WTC11 (cell line): ENCODE measurements around the gene TIPRL. TPM values are rescaled to one million over a fixed set of nuclear protein-coding genes. Genes with fewer than 3 reads are reported as not detected.

ENCODE experiments used
- ATAC-seq: fragments of 200-7000 bp; cut with Tn5 transposase; 2 replicates; pipeline ENCODE4 v1.10.0; 2021; ENCODE audit warnings: mild to moderate bottlenecking, moderate library complexity
- CTCF ChIA-PET: fragments of 300-600 bp; sonication (Branson Sonifier 250); formaldehyde crosslinking; loops from one replicate; lab custom pipeline; 2021; ENCODE audit warnings: antibody characterized with exemption; lab: Charles Lee
- POLR2A ChIA-PET: fragments of 350-600 bp; sonication (Branson Sonifier 250); formaldehyde crosslinking; loops from one replicate; lab custom pipeline; 2021; ENCODE audit warnings: antibody characterized with exemption; lab: Charles Lee
- DNase-seq: peaks from one replicate; pipeline ENCODE4 v3.0.0; 2021; ENCODE audit warnings: low spot score
- H3K27ac Mint-ChIP-seq: 2 replicates; pipeline ENCODE4 v1.8.0; 2021; ENCODE audit warnings: mixed read lengths
- H3K27me3 Mint-ChIP-seq: 2 replicates; pipeline ENCODE4 v1.8.0; 2021; ENCODE audit warnings: low read depth, mild to moderate bottlenecking, moderate library complexity, mixed read lengths
- H3K36me3 Mint-ChIP-seq: 2 replicates; pipeline ENCODE4 v1.8.0; 2021; ENCODE audit warnings: mixed read lengths
- H3K4me1 Mint-ChIP-seq: 2 replicates; pipeline ENCODE4 v1.8.0; 2022; ENCODE audit warnings: mixed read lengths
- H3K4me3 Mint-ChIP-seq: 2 replicates; pipeline ENCODE4 v1.8.0; 2021; ENCODE audit warnings: mild to moderate bottlenecking, moderate library complexity, mixed read lengths
- H3K9me3 Mint-ChIP-seq: 2 replicates; pipeline ENCODE4 v1.8.0; 2021; ENCODE audit warnings: mixed read lengths
- E2F5 ChIP-seq: sonication (generic); formaldehyde crosslinking; IDR thresholded peaks from 2 replicates; pipeline ENCODE4 v1.8.1; 2022; ENCODE audit warnings: mild to moderate bottlenecking, moderate library complexity, missing genetic modification reagents
- FOXP4 ChIP-seq: sonication (generic); formaldehyde crosslinking; IDR thresholded peaks from 2 replicates; pipeline ENCODE4 v1.8.0; 2022; ENCODE audit warnings: mild to moderate bottlenecking, missing genetic modification reagents
- HMGA2 ChIP-seq: fragments of 250-450 bp; sonication (Bioruptor Pico); IDR thresholded peaks from 2 replicates; pipeline ENCODE4 v1.4.0; 2021; ENCODE audit warnings: mild to moderate bottlenecking, moderate library complexity
- HMGXB4 ChIP-seq: sonication (generic); formaldehyde crosslinking; IDR thresholded peaks from 2 replicates; pipeline ENCODE4 v1.8.1; 2023; ENCODE audit warnings: mild to moderate bottlenecking, moderate library complexity, missing genetic modification reagents
- JAZF1 ChIP-seq: fragments of 250-450 bp; sonication (Bioruptor Pico); IDR thresholded peaks from 2 replicates; pipeline ENCODE4 v1.9.0; 2021; ENCODE audit warnings: moderate library complexity, mild to moderate bottlenecking, inconsistent platforms
- NFE2L1 ChIP-seq: sonication (generic); formaldehyde crosslinking; IDR thresholded peaks from 2 replicates; pipeline ENCODE4 v1.8.1; 2023; ENCODE audit warnings: missing genetic modification reagents
- NR1H2 ChIP-seq: sonication (generic); formaldehyde crosslinking; IDR thresholded peaks from 2 replicates; pipeline ENCODE4 v1.9.0; 2021; ENCODE audit warnings: mild to moderate bottlenecking, moderate library complexity, missing genetic modification reagents
- RORB ChIP-seq: fragments of 250-450 bp; sonication (Bioruptor Pico); IDR thresholded peaks from 2 replicates; pipeline ENCODE4 v1.9.0; 2021; ENCODE audit warnings: mild to moderate bottlenecking
- TEAD1 ChIP-seq: sonication (generic); formaldehyde crosslinking; IDR thresholded peaks from 2 replicates; pipeline ENCODE4 v1.8.0; 2022; ENCODE audit warnings: mild to moderate bottlenecking, missing genetic modification reagents
- USF2 ChIP-seq: sonication (generic); formaldehyde crosslinking; IDR thresholded peaks from 2 replicates; pipeline ENCODE4 v1.8.1; 2023; ENCODE audit warnings: mild to moderate bottlenecking, missing genetic modification reagents, moderate library complexity
- ZNF121 ChIP-seq: sonication (generic); formaldehyde crosslinking; IDR thresholded peaks from 2 replicates; pipeline ENCODE4 v1.8.0; 2023; ENCODE audit warnings: missing genetic modification reagents
- ZNF416 ChIP-seq: fragments of 250-450 bp; sonication (Bioruptor Pico); IDR thresholded peaks from 2 replicates; pipeline ENCODE4 v1.9.0; 2021; ENCODE audit warnings: mild to moderate bottlenecking, inconsistent platforms
- total RNA-seq: library from RNA; stranded (reverse); gene quantifications from 3 replicates; pipeline ENCODE4 v1.2.3, GENCODE V29; 2021
- TF ChIP-seq, protein P1 (sequence below): sonication (generic); formaldehyde crosslinking; IDR thresholded peaks from 2 replicates; pipeline ENCODE4 v1.8.1; 2022; ENCODE audit warnings: low read depth, missing genetic modification reagents, borderline replicate concordance
- TF ChIP-seq, protein P2 (sequence below): sonication (generic); formaldehyde crosslinking; IDR thresholded peaks from 2 replicates; pipeline ENCODE4 v1.8.1; 2023; ENCODE audit warnings: mild to moderate bottlenecking, missing genetic modification reagents
- TF ChIP-seq, protein P3 (sequence below): sonication (generic); formaldehyde crosslinking; conservative IDR thresholded peaks from 2 replicates; pipeline ENCODE4 v1.8.1; 2022; ENCODE audit warnings: mild to moderate bottlenecking, missing genetic modification reagents
- TF ChIP-seq, protein P4 (sequence below): fragments of 250-450 bp; sonication (Bioruptor Pico); IDR thresholded peaks from 2 replicates; pipeline ENCODE4 v1.9.0; 2021; ENCODE audit warnings: mild to moderate bottlenecking
- TF ChIP-seq, protein P5 (sequence below): sonication (generic); formaldehyde crosslinking; IDR thresholded peaks from 2 replicates; pipeline ENCODE4 v1.8.0; 2022; ENCODE audit warnings: missing genetic modification reagents

The TIPRL gene
- total RNA-seq, 1 experiment from 2014 or later: 25.3 TPM

- Mint-ChIP-seq H3K4me3 (no peak overlapping the region), H3K27ac (no peak overlapping the region), H3K4me1 (no peaks in the 10 kb centered on the region), H3K9me3 (peaks cover 37% of the 10 kb centered on the region), H3K36me3 (peaks cover 7% of the 10 kb centered on the region), H3K27me3 (peaks cover 5% of the 10 kb centered on the region; the same call in 1 of the 2 replicates)
- ChIA-PET CTCF (no interaction called here), POLR2A (no interaction called here)
- ATAC-seq (no peak), DNase-seq (no peak)
- TF ChIP-seq, protein P1, sequence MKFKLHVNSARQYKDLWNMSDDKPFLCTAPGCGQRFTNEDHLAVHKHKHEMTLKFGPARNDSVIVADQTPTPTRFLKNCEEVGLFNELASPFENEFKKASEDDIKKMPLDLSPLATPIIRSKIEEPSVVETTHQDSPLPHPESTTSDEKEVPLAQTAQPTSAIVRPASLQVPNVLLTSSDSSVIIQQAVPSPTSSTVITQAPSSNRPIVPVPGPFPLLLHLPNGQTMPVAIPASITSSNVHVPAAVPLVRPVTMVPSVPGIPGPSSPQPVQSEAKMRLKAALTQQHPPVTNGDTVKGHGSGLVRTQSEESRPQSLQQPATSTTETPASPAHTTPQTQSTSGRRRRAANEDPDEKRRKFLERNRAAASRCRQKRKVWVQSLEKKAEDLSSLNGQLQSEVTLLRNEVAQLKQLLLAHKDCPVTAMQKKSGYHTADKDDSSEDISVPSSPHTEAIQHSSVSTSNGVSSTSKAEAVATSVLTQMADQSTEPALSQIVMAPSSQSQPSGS (CRISPR knock-in tag): no peak
- TF ChIP-seq FOXP4 (CRISPR knock-in tag) (no peak), NR1H2 (CRISPR knock-in tag) (no peak), NFE2L1 (no peak), HMGA2 (no peak), E2F5 (CRISPR knock-in tag) (no peak), ZNF121 (CRISPR knock-in tag) (no peak), RORB (no peak), USF2 (CRISPR knock-in tag) (no peak), HMGXB4 (no peak), ZNF416 (CRISPR knock-in tag) (no peak), TEAD1 (CRISPR knock-in tag) (no peak), JAZF1 (CRISPR knock-in tag) (no peak)
- TF ChIP-seq, protein P2, sequence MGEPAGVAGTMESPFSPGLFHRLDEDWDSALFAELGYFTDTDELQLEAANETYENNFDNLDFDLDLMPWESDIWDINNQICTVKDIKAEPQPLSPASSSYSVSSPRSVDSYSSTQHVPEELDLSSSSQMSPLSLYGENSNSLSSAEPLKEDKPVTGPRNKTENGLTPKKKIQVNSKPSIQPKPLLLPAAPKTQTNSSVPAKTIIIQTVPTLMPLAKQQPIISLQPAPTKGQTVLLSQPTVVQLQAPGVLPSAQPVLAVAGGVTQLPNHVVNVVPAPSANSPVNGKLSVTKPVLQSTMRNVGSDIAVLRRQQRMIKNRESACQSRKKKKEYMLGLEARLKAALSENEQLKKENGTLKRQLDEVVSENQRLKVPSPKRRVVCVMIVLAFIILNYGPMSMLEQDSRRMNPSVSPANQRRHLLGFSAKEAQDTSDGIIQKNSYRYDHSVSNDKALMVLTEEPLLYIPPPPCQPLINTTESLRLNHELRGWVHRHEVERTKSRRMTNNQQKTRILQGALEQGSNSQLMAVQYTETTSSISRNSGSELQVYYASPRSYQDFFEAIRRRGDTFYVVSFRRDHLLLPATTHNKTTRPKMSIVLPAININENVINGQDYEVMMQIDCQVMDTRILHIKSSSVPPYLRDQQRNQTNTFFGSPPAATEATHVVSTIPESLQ (CRISPR knock-in tag): no peak
- TF ChIP-seq, protein P3, sequence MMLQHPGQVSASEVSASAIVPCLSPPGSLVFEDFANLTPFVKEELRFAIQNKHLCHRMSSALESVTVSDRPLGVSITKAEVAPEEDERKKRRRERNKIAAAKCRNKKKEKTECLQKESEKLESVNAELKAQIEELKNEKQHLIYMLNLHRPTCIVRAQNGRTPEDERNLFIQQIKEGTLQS (CRISPR knock-in tag): no peak
- TF ChIP-seq, protein P4, sequence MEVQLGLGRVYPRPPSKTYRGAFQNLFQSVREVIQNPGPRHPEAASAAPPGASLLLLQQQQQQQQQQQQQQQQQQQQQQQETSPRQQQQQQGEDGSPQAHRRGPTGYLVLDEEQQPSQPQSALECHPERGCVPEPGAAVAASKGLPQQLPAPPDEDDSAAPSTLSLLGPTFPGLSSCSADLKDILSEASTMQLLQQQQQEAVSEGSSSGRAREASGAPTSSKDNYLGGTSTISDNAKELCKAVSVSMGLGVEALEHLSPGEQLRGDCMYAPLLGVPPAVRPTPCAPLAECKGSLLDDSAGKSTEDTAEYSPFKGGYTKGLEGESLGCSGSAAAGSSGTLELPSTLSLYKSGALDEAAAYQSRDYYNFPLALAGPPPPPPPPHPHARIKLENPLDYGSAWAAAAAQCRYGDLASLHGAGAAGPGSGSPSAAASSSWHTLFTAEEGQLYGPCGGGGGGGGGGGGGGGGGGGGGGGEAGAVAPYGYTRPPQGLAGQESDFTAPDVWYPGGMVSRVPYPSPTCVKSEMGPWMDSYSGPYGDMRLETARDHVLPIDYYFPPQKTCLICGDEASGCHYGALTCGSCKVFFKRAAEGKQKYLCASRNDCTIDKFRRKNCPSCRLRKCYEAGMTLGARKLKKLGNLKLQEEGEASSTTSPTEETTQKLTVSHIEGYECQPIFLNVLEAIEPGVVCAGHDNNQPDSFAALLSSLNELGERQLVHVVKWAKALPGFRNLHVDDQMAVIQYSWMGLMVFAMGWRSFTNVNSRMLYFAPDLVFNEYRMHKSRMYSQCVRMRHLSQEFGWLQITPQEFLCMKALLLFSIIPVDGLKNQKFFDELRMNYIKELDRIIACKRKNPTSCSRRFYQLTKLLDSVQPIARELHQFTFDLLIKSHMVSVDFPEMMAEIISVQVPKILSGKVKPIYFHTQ (CRISPR knock-in tag): no peak
- TF ChIP-seq, protein P5, sequence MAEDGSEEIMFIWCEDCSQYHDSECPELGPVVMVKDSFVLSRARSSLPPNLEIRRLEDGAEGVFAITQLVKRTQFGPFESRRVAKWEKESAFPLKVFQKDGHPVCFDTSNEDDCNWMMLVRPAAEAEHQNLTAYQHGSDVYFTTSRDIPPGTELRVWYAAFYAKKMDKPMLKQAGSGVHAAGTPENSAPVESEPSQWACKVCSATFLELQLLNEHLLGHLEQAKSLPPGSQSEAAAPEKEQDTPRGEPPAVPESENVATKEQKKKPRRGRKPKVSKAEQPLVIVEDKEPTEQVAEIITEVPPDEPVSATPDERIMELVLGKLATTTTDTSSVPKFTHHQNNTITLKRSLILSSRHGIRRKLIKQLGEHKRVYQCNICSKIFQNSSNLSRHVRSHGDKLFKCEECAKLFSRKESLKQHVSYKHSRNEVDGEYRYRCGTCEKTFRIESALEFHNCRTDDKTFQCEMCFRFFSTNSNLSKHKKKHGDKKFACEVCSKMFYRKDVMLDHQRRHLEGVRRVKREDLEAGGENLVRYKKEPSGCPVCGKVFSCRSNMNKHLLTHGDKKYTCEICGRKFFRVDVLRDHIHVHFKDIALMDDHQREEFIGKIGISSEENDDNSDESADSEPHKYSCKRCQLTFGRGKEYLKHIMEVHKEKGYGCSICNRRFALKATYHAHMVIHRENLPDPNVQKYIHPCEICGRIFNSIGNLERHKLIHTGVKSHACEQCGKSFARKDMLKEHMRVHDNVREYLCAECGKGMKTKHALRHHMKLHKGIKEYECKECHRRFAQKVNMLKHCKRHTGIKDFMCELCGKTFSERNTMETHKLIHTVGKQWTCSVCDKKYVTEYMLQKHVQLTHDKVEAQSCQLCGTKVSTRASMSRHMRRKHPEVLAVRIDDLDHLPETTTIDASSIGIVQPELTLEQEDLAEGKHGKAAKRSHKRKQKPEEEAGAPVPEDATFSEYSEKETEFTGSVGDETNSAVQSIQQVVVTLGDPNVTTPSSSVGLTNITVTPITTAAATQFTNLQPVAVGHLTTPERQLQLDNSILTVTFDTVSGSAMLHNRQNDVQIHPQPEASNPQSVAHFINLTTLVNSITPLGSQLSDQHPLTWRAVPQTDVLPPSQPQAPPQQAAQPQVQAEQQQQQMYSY: no peak
These were observed 21.1 kb upstream of the TIPRL start for GRCh38 chr1:168157638-168158037.
